Activated naive CD4-positive, alpha-beta T cell treated with anti-CD3 and anti-CD28 coated beads, Interleukin-2, amount 50 U/mL, for 16 hours (primary cell): ENCODE measurements around the gene CDH2.

Source experiments
- DNase-seq: peaks from one replicate; pipeline ENCODE4 v3.0.0-alpha.2; 2020

Gene CDH2

GRCh38 chr18:28176948-28177827 lies at the start of gene CDH2:
Gene CDH2, minus strand, starts transcription at chr18:28177130. Its CDS starts 108 bp downstream, at chr18:28177022.
- no peak for DNase-seq

- no peak for DNase-seq
Measured at GRCh38 chr18:28212060-28212459, 35.1 kb upstream of the CDH2 start.

- no peak for DNase-seq
Measured at GRCh38 chr18:28208712-28209265, 31.9 kb upstream of the CDH2 start.

GRCh38 chr18:28208268-28208667 lies 31.3 kb upstream of the CDH2 start:
- no peak for DNase-seq

- DNase-seq: no peak
Measured at GRCh38 chr18:28204154-28204553, 27.2 kb upstream of the CDH2 start.

- no peak for DNase-seq
Measured at GRCh38 chr18:28201056-28201455, 24.1 kb upstream of the CDH2 start.

- DNase-seq: no peak
Measured at GRCh38 chr18:28198620-28199019, 21.7 kb upstream of the CDH2 start.

- no peak for DNase-seq
Measured at GRCh38 chr18:28193177-28193778, 16.3 kb upstream of the CDH2 start.

- no peak for DNase-seq
Measured at GRCh38 chr18:28189400-28190239, 12.7 kb upstream of the CDH2 start.

GRCh38 chr18:28185121-28185520 lies 8.2 kb upstream of the CDH2 start:
- DNase-seq: no peak

- no peak for DNase-seq
Measured at GRCh38 chr18:28183418-28184078, 6.6 kb upstream of the CDH2 start.

GRCh38 chr18:28181616-28182015 lies 4.7 kb upstream of the CDH2 start:
- no peak for DNase-seq

GRCh38 chr18:28178720-28179119 lies 1.8 kb upstream of the CDH2 start:
- no peak for DNase-seq

- no peak for DNase-seq
Measured at GRCh38 chr18:28177828-28178635, 1.1 kb upstream of the CDH2 start.

GRCh38 chr18:28176698-28176947 lies 307 bp downstream of the CDH2 start:
- DNase-seq: no peak

GRCh38 chr18:28175930-28176697 lies 816 bp downstream of the CDH2 start:
- no peak for DNase-seq

GRCh38 chr18:28175150-28175929 lies 1.6 kb downstream of the CDH2 start:
- DNase-seq: no peak

- no peak for DNase-seq
Measured at GRCh38 chr18:28174181-28174905, 2.6 kb downstream of the CDH2 start.

- no peak for DNase-seq
Measured at GRCh38 chr18:28171837-28172236, 5.1 kb downstream of the CDH2 start.

- no peak for DNase-seq
Measured at GRCh38 chr18:28168725-28169124, 8.2 kb downstream of the CDH2 start.
